ENCODE data around the gene MAGEB5. TPM values are rescaled to one million over a fixed set of nuclear protein-coding genes. Genes with fewer than 3 reads are reported as not detected.

MAGEB5 gene
- total and polyA plus RNA-seq, 8 donors = not detected

GRCh38 chrX:26219351-26219750 is 3.4 kb downstream of the MAGEB5 start:
- intact Hi-C loops (cut with DNase I) = no loop called here
- WGBS, 2 donors = 86 to 89% methylated on average over 7 of the region's 7 CpGs
- H3K36me3 ChIP-seq = no peaks in the 10 kb centered on the region
- no peak overlapping the region for H3K4me3 ChIP-seq
- H3K27me3 ChIP-seq = no peaks in the 10 kb centered on the region
- H3K27ac ChIP-seq = no peak overlapping the region
- ATAC-seq = no peak
- no peaks in the 10 kb centered on the region for H3K4me1 ChIP-seq
- FAIRE-seq = no peak
- H3K9me3 ChIP-seq = no peaks in the 10 kb centered on the region
- TF ChIP-seq, protein P1, sequence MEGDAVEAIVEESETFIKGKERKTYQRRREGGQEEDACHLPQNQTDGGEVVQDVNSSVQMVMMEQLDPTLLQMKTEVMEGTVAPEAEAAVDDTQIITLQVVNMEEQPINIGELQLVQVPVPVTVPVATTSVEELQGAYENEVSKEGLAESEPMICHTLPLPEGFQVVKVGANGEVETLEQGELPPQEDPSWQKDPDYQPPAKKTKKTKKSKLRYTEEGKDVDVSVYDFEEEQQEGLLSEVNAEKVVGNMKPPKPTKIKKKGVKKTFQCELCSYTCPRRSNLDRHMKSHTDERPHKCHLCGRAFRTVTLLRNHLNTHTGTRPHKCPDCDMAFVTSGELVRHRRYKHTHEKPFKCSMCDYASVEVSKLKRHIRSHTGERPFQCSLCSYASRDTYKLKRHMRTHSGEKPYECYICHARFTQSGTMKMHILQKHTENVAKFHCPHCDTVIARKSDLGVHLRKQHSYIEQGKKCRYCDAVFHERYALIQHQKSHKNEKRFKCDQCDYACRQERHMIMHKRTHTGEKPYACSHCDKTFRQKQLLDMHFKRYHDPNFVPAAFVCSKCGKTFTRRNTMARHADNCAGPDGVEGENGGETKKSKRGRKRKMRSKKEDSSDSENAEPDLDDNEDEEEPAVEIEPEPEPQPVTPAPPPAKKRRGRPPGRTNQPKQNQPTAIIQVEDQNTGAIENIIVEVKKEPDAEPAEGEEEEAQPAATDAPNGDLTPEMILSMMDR (IDR thresholded peaks at IDR 0.05) = no peak
- DNase-seq = no peak

DNA sequence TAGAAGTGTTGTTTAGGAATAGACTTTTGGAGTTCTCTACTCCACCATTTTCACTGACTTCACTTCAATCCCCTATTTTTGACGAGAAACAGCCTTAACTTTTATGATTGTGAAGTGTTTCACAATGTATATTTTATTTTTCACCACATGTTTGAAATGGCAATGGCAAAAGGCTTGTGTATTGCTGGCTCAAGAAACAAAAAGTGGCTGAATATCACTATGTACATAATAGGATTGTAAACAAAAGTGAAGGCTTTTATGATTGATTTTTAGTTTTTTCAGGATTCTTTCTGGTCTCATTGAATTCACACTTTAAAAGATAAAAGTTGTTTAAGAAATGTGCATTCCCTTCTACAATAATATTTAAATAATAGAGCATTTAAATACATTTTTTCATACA is 18.2 kb downstream of the MAGEB5 start:
- no peak for DNase-seq
- no peak for FAIRE-seq

DNA sequence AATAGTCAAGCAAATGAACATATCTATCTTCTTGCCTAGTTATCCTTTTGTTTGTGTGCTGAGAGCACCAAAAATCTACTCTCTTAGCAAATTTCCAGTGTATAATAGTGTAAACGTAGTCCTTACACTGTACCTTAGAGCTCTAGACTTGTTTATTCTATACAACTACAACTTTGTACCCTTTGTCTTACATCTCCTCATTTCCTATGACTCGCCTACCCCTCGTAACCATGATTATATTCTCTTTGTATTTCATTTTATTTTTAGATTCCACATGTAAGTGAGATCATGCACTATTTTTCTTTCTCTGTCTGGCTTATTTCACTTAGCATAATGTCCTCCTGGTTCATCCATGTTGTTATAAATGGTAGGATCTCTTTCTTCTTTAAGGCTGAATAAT is 37.6 kb downstream of the MAGEB5 start:
- H3K27ac ChIP-seq = no peak overlapping the region
- TF ChIP-seq, protein P1 (IDR thresholded peaks at IDR 0.05) = no peak
- peaks cover 0 to 6% (median 0%) of the 10 kb centered on the region in 3 donors for H3K4me1 ChIP-seq
- 86 to 94% methylated on average over 3 of the region's 3 CpGs for WGBS, 2 donors
- ATAC-seq (no peak), FAIRE-seq (no peak), DNase-seq (no peak)
- no peaks in the 10 kb centered on the region for H3K36me3 ChIP-seq
- no peak overlapping the region for H3K4me3 ChIP-seq
- H3K27me3 ChIP-seq = no peaks in the 10 kb centered on the region
- intact Hi-C loops (cut with DNase I) = no loop called here
- no peaks in the 10 kb centered on the region for H3K9me3 ChIP-seq

More for the DNA sequence above, 18.2 kb downstream of the MAGEB5 start:
- no peaks in the 10 kb centered on the region for H3K9me3 ChIP-seq
- no peak overlapping the region for H3K4me3 ChIP-seq
- peaks cover 7 to 16% (median 8%) of the 10 kb centered on the region in 3 donors for H3K4me1 ChIP-seq
- ATAC-seq = peak; percentile 40 to 66 (median 53)
- TF ChIP-seq, protein P1 (IDR thresholded peaks at IDR 0.05) = no peak
- H3K27me3 ChIP-seq = no peaks in the 10 kb centered on the region
- 12 to 16% methylated on average over 1 of the region's 1 CpG for WGBS, 2 donors
- intact Hi-C loops (cut with DNase I) = no loop called here
- no peak overlapping the region for H3K27ac ChIP-seq
- H3K36me3 ChIP-seq = no peaks in the 10 kb centered on the region

DNA sequence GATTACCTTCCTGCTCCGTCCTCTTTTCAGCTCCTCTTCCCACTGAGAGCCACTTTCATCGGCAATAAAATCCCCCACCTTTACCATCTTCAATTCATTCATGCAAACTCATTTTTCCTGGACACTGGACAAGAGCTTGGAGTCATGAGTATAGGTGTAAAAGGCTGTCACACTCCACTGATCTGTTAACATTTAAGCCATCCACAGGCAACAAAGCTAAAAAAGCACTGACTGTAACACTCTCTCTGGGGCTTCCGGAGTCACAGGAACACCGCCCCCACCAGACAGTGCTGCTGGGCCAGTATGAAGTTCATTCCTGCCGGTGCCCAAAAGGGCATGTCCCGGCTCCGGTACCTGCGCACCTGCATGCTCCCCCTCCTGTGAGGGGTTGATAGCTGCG is 38.5 kb downstream of the MAGEB5 start:
- Histone ChIP-seq H3K36me3 (no peaks in the 10 kb centered on the region), H3K27ac (no peak overlapping the region), H3K4me3 (no peak overlapping the region), H3K9me3 (no peaks in the 10 kb centered on the region), H3K27me3 (no peaks in the 10 kb centered on the region), H3K4me1 (peaks cover 0 to 6% (median 0%) of the 10 kb centered on the region in 3 donors)
- TF ChIP-seq, protein P1 (IDR thresholded peaks at IDR 0.05) = no peak
- 81 to 91% methylated on average over 9 of the region's 9 CpGs for WGBS, 2 donors
- intact Hi-C loops (cut with DNase I) = no loop called here
- FAIRE-seq (no peak), ATAC-seq (no peak), DNase-seq (no peak)

GRCh38 chrX:26262121-26262523 is 46.2 kb downstream of the MAGEB5 start:
- H3K9me3 ChIP-seq = no peaks in the 10 kb centered on the region
- no peak overlapping the region for H3K27ac ChIP-seq
- FAIRE-seq (no peak), ATAC-seq (no peak), DNase-seq (no peak)
- H3K27me3 ChIP-seq = no peaks in the 10 kb centered on the region
- WGBS, 2 donors = 81 to 84% methylated on average over 5 of the region's 5 CpGs
- TF ChIP-seq, protein P1 (IDR thresholded peaks at IDR 0.05) = no peak
- peaks cover 0 to 6% (median 0%) of the 10 kb centered on the region in 3 donors for H3K4me1 ChIP-seq
- no peak overlapping the region for H3K4me3 ChIP-seq
- intact Hi-C loops (cut with DNase I) = no loop called here
- H3K36me3 ChIP-seq = no peaks in the 10 kb centered on the region

Other genes starting within 250 kb of the MAGEB5 start
- gene MAGEB18, start 77.8 kb upstream of the MAGEB5 start, total RNA-seq = not detected
- gene MAGEB18, start 77.8 kb upstream of the MAGEB5 start, polyA plus RNA-seq = not detected
- gene MAGEB6B, start 55.6 kb upstream of the MAGEB5 start, total RNA-seq = not detected
- gene MAGEB6B, start 55.6 kb upstream of the MAGEB5 start, polyA plus RNA-seq = not detected
- not detected for gene MAGEB6, start 23.7 kb upstream of the MAGEB5 start, total RNA-seq
- not detected for gene MAGEB6, start 23.7 kb upstream of the MAGEB5 start, polyA plus RNA-seq

All from pancreas (tissue), 10 donors.